Central memory CD4-positive, alpha-beta T cell (primary cell): ENCODE data around the gene GSK3A.

ENCODE experiments used
- DNase-seq: peaks from one replicate; pipeline ENCODE4 v3.0.0; 2022

Gene GSK3A

GRCh38 chr19:42247640-42248199, 5.3 kb upstream of the GSK3A start:
- DNase-seq = no peak

GRCh38 chr19:42246922-42247639, 4.7 kb upstream of the GSK3A start:
- no peak for DNase-seq

- DNase-seq = no peak
Measured at GRCh38 chr19:42246143-42246921, 3.9 kb upstream of the GSK3A start.

GRCh38 chr19:42245231-42245630, 2.8 kb upstream of the GSK3A start:
- DNase-seq = no peak

- peak; percentile 89 for DNase-seq
Measured at GRCh38 chr19:42244347-42245220, 2.2 kb upstream of the GSK3A start.

DNA sequence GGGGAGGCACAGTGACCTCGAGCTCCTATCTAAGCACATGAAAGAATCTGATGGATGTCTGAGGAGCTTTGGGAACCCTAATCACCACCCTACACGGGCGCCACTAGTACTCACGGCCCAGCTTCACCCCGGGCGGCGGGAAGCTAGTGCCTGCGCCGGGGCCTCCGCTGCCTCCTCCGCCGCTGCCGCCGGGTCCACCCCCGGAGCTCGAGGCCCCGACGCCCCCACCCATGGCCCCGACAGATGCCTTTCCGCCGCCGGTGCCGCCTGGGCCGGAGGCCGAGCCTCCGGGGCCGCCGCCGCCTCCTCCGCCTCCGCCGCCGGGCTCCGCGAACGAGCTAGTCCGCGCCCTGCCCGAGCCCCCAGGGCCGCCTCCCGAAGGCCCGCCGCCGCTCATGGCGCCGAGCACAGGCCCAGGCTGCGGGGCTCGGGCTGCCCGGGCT, 312 bp downstream of the GSK3A start:
- no peak for DNase-seq

- no peak for DNase-seq
Measured at GRCh38 chr19:42241279-42241678, 1.1 kb downstream of the GSK3A start.

- no peak for DNase-seq
Measured at GRCh38 chr19:42239544-42240220, 2.7 kb downstream of the GSK3A start.

DNA sequence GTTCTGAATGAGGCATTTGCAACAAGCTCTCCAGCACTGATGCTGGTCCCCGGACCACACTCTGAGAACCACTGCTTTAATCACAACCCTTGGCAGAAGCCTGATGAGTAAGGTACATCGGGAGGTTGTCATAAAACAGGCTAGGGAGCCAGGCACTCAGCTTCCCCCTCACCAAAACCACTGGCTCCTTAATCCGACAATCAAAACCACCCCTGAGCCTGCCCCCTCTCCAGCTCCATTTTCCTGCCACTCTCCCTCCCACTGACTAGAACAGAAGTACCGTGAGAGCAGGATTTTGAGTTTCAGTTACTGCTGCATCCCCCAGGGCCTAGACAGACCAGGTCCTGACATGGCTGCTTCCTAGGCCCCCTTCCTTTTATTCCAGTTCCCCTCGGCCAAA, 7.2 kb downstream of the GSK3A start:
- DNase-seq = no peak

GRCh38 chr19:42234364-42234763, 8.0 kb downstream of the GSK3A start:
- DNase-seq = no peak

DNA sequence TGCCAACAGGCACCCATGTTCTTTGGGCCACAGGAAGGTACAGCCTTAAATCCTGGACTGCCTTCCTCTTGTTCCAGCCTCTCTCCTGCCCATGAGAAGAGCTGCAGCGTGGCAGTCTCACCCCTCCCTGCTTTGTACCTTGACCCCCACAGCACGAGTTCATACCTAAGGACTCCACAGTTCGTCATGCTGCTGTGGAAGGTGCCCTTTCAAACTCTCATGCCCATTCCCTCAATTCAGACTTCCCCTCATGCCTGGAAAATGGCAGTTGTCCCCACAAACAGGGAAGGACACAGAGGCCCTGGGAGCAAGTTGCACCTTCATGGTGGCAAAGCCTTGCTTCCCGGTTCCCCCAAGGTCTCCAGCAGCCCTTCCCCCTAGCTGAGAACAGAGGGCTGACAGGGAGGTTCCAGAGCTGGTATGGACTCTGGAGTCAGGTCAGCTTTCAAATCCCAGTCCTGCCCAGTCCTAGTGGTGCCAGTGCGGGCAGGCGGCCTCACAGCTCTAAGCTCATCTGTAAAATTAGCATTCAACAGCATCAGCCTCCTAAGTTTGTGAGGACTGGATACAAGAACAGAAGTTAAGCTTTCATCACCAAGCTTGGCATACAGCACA, 8.6 kb downstream of the GSK3A start:
- DNase-seq = no peak

- no peak for DNase-seq
Measured at GRCh38 chr19:42233106-42233505, 9.3 kb downstream of the GSK3A start.

DNA sequence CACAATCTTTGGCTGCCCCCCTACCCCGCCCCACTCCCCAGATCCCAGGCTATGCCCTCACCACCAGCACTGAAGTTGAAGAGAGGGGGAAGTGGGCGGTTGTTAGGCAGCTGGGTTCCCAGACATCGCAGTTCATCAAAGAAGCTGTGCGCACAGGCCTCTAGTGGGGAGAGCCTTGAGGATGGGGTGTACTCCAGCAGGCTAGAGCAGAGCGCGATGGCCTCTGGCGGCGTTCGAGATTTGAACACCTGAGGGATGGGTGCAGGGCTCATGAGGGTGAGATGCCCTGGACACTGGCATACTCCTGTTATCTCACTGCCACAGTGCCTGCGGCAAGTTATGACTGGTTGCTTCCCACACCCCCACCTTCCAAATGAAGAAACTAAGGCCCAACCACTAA, 10.0 kb downstream of the GSK3A start:
- DNase-seq = no peak

- no peak for DNase-seq
Measured at GRCh38 chr19:42230571-42230970, 11.8 kb downstream of the GSK3A start.

GRCh38 chr19:42229855-42230351, 12.5 kb downstream of the GSK3A start:
- DNase-seq = no peak

DNA sequence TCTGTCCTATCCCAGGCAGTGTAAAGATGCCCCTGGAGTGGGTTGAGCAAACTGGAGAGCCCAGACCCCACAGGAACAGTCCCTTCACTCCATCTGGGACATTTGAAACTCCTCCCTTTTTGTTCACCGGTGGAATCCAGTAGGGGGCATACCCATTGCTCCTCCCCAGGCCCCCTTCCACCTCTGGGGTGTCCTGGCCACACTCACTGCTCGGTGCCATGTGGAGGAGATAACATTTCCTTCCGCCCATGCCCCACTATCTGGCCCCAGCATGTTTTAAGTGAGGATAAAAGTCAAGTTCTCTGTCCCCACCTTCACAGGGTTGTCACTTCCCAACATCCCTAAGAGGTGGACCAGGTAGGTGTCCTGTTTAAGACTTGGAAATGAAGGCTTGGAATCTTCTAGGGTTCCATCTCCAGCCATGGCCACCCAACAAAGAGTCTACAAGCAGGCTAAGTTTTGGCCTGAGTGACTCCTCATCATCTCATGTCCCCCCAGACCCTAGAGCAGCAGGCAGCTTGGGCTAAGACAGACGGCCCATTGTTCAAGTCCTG, 13.0 kb downstream of the GSK3A start:
- DNase-seq = no peak

DNA sequence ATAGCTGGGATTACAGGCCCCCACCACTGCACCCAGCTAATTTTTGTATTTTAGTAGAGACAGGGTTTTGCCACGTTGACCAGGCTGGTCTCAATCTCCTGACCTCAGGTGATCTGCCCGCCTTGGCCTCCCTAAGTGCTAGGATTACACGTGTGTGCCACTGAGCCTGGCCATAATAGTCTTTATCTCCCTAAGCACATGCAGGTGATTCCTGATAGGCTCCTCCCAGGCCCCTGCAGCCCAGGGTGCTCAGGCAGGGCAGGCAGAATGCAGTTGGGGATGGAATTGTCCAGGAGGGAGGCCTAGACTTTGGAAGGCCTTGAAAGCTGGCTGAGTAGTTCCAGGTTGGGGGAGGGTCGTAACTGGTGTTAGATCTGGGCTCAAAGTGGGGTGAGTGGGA, 13.8 kb downstream of the GSK3A start:
- DNase-seq = no peak

- no peak for DNase-seq
Measured at GRCh38 chr19:42226886-42227285, 15.5 kb downstream of the GSK3A start.

DNA sequence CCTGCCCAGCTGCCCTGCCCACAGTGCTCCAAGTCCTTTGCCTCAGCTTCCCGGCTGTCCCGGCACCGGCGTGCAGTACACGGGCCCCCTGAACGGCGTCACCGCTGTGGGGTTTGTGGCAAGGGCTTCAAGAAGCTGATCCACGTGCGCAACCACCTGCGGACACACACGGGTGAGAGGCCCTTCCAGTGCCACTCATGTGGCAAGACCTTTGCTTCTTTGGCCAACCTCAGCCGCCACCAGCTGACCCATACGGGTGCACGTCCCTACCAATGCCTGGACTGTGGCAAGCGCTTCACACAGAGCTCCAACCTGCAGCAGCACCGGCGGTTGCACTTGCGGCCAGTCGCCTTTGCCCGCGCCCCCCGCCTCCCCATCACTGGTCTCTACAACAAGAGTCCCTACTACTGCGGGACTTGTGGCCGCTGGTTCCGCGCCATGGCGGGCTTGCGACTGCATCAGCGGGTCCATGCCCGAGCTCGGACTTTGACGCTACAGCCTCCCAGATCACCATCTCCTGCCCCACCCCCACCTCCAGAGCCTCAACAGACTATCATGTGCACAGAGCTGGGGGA, 16.6 kb downstream of the GSK3A start:
- no peak for DNase-seq

DNA sequence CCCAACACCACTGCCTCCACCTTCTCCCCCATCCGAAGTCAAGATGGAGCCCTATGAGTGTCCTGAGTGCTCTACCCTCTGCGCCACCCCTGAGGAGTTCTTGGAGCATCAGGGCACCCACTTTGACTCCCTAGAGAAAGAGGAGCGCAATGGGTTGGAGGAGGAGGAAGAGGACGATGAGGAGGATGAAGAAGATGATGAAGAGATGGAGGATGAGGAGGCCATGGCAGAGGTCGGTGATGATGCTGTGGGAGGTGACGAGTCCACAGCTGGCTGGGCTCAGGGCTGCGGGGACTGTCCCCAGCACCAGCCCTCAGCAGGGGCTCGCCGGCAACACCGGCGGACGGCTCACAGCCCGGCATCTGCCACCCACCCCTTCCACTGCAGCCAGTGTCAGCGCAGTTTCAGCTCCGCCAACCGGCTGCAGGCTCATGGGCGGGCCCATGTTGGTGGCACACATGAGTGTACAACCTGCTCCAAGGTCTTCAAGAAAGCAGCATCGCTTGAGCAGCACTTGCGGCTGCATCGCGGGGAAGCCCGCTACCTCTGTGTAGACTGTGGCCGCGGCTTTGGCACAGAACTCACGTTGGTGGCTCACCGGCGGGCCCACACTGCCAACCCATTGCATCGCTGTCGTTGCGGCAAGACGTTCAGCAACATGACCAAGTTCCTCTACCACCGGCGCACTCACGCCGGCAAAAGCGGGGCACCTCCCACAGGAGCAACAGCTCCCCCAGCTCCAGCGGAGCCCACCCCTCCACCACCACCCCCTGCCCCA, 17.3 kb downstream of the GSK3A start:
- no peak for DNase-seq
